Mucosa of rectum (tissue), 2 donors: ENCODE results near the gene GBP3.
"Not testable (repeated sequence)": the region's sequence is repeated elsewhere in the genome, so short reads cannot be mapped to it uniquely, and the experiment has no call there.

Experiments
- H3K27ac ChIP-seq, 2 donors: one replicate each; pipeline ENCODE4 v1.7.0; 2013; ENCODE audit warnings: inconsistent platforms in 2 of 2, low read depth in 2 of 2, low read length in 2 of 2
- H3K27me3 ChIP-seq, 2 donors: one replicate each; pipeline ENCODE4 v1.7.0; 2013; ENCODE audit warnings: low read length in 2 of 2; ENCODE audit not compliant: control insufficient read depth in 2 of 2, insufficient read depth in 2 of 2
- H3K36me3 ChIP-seq, 2 donors: one replicate each; pipeline ENCODE4 v1.7.0; 2013; ENCODE audit warnings: low read length in 2 of 2; ENCODE audit not compliant: control insufficient read depth in 2 of 2, insufficient read depth in 2 of 2
- H3K4me1 ChIP-seq, 2 donors: one replicate each; pipeline ENCODE4 v1.7.0; 2013; ENCODE audit warnings: low read length in 2 of 2, mild to moderate bottlenecking in 1 of 2; ENCODE audit not compliant: control insufficient read depth in 2 of 2, insufficient read depth in 2 of 2
- H3K4me3 ChIP-seq, 2 donors: one replicate each; pipeline ENCODE4 v1.7.0; 2013; ENCODE audit warnings: low read length in 2 of 2
- H3K9ac ChIP-seq, 2 donors: one replicate each; pipeline ENCODE4 v1.7.0; 2013; ENCODE audit warnings: low read length in 2 of 2, low read depth in 1 of 2, mild to moderate bottlenecking in 1 of 2
- H3K9me3 ChIP-seq, 2 donors: one replicate each; pipeline ENCODE4 v1.7.0; 2013; ENCODE audit warnings: low read length in 2 of 2; ENCODE audit not compliant: control insufficient read depth in 2 of 2
- donor health status: healthy.
- donor health status: Normal muscosa, but diverticular disease.

The GBP3 gene

GRCh38 chr1:89041721-89042120 lies 19.1 kb upstream of the GBP3 start:
- no peaks in the 10 kb centered on the region for H3K36me3 ChIP-seq
- peaks cover 8 to 12% of the 10 kb centered on the region in 2 donors for H3K4me1 ChIP-seq
- no peaks in the 10 kb centered on the region for H3K27me3 ChIP-seq
- peaks cover 0 to 2% of the 10 kb centered on the region in 2 donors for H3K9me3 ChIP-seq
- H3K9ac ChIP-seq = no peak overlapping the region
- H3K27ac ChIP-seq = no peak overlapping the region
- H3K4me3 ChIP-seq = no peak overlapping the region

- H3K4me3 ChIP-seq = no peak overlapping the region
- H3K27me3 ChIP-seq = no peaks in the 10 kb centered on the region
- H3K36me3 ChIP-seq = no peaks in the 10 kb centered on the region
- H3K4me1 ChIP-seq = peaks cover 8 to 12% of the 10 kb centered on the region in 2 donors
- H3K9ac ChIP-seq = no peak overlapping the region
- peaks cover 0 to 2% of the 10 kb centered on the region in 2 donors for H3K9me3 ChIP-seq
- H3K27ac ChIP-seq = no peak overlapping the region
Measured at GRCh38 chr1:89041119-89041641, 18.5 kb upstream of the GBP3 start.

- Histone ChIP-seq H3K9ac (no peak overlapping the region), H3K9me3 (peaks cover 0 to 2% of the 10 kb centered on the region in 2 donors), H3K27ac (no peak overlapping the region), H3K36me3 (no peaks in the 10 kb centered on the region), H3K27me3 (no peaks in the 10 kb centered on the region), H3K4me3 (no peak overlapping the region), H3K4me1 (peaks cover 6 to 10% of the 10 kb centered on the region in 2 donors)
Measured at GRCh38 chr1:89040315-89040626, 17.6 kb upstream of the GBP3 start.

- no peak overlapping the region for H3K9ac ChIP-seq
- peaks cover 4 to 8% of the 10 kb centered on the region in 2 donors for H3K4me1 ChIP-seq
- no peaks in the 10 kb centered on the region for H3K36me3 ChIP-seq
- no peak overlapping the region for H3K4me3 ChIP-seq
- no peaks in the 10 kb centered on the region for H3K27me3 ChIP-seq
- no peak overlapping the region for H3K27ac ChIP-seq
- H3K9me3 ChIP-seq = no peaks in the 10 kb centered on the region
Measured at GRCh38 chr1:89037186-89037585, 14.5 kb upstream of the GBP3 start.

GRCh38 chr1:89035080-89035479 lies 12.4 kb upstream of the GBP3 start:
- H3K4me1 ChIP-seq = peaks cover 4 to 8% of the 10 kb centered on the region in 2 donors
- H3K36me3 ChIP-seq = no peaks in the 10 kb centered on the region
- no peaks in the 10 kb centered on the region for H3K9me3 ChIP-seq
- H3K27ac ChIP-seq = peak overlapping the region in 1 of 2 donors; percentile 23
- H3K27me3 ChIP-seq = no peaks in the 10 kb centered on the region
- no peak overlapping the region for H3K4me3 ChIP-seq
- H3K9ac ChIP-seq = no peak overlapping the region

GRCh38 chr1:89034004-89034403 lies 11.3 kb upstream of the GBP3 start:
- H3K27me3 ChIP-seq, H3K27ac ChIP-seq, H3K4me1 ChIP-seq, H3K9ac ChIP-seq, H3K4me3 ChIP-seq, H3K36me3 ChIP-seq, H3K9me3 ChIP-seq: not testable (repeated sequence)

- H3K36me3 ChIP-seq, H3K27ac ChIP-seq, H3K4me1 ChIP-seq, H3K9ac ChIP-seq, H3K4me3 ChIP-seq, H3K9me3 ChIP-seq, H3K27me3 ChIP-seq: not testable (repeated sequence)
Measured at GRCh38 chr1:89029051-89029450, 6.4 kb upstream of the GBP3 start.

GRCh38 chr1:89025928-89026327 lies 3.3 kb upstream of the GBP3 start:
- H3K4me3 ChIP-seq = no peak overlapping the region
- no peaks in the 10 kb centered on the region for H3K9me3 ChIP-seq
- H3K27ac ChIP-seq = no peak overlapping the region
- peaks cover 11 to 14% of the 10 kb centered on the region in 2 donors for H3K4me1 ChIP-seq
- H3K27me3 ChIP-seq = no peaks in the 10 kb centered on the region
- no peak overlapping the region for H3K9ac ChIP-seq
- no peaks in the 10 kb centered on the region for H3K36me3 ChIP-seq

GRCh38 chr1:89023026-89023425 lies 360 bp upstream of the GBP3 start:
- Histone ChIP-seq H3K4me1 (peaks cover 11 to 15% of the 10 kb centered on the region in 2 donors), H3K27ac (peak overlapping the region; percentile 87 to 93), H3K27me3 (no peaks in the 10 kb centered on the region), H3K36me3 (peaks cover 11 to 15% of the 10 kb centered on the region in 2 donors), H3K9ac (peak overlapping the region; percentile 81 to 96), H3K4me3 (peak overlapping the region; percentile 69 to 99), H3K9me3 (no peaks in the 10 kb centered on the region)

- H3K4me3 ChIP-seq, H3K9me3 ChIP-seq, H3K27ac ChIP-seq, H3K27me3 ChIP-seq, H3K9ac ChIP-seq: not testable (repeated sequence)
- peaks cover 35 to 49% of the 10 kb centered on the region in 2 donors for H3K36me3 ChIP-seq
- peaks cover 11 to 18% of the 10 kb centered on the region in 2 donors for H3K4me1 ChIP-seq
Measured at GRCh38 chr1:89018318-89018717, 4.3 kb downstream of the GBP3 start.

GRCh38 chr1:89008511-89008910 lies 14.2 kb downstream of the GBP3 start:
- H3K36me3 ChIP-seq = peaks cover 56 to 60% of the 10 kb centered on the region in 2 donors
- no peaks in the 10 kb centered on the region for H3K4me1 ChIP-seq

More at GRCh38 chr1:89008511-89008910, 14.2 kb downstream of the GBP3 start:
- Histone ChIP-seq H3K4me3 (no peak overlapping the region), H3K27ac (no peak overlapping the region), H3K9me3 (no peaks in the 10 kb centered on the region), H3K9ac (no peak overlapping the region), H3K27me3 (no peaks in the 10 kb centered on the region)
